Stomach smooth muscle (tissue), 2 donors: ENCODE measurements around the gene CASKIN2.
A peak's percentile ranks its signal among the peaks of the same experiment; 100 is the strongest.

Experiments
- H3K27ac ChIP-seq: one replicate; pipeline ENCODE4 v1.7.0; 2013; ENCODE audit warnings: mild to moderate bottlenecking, low read length, inconsistent platforms
- H3K27me3 ChIP-seq, 2 donors: one replicate each; pipeline ENCODE4 v1.7.0; 2013; ENCODE audit warnings: low read length in 2 of 2; ENCODE audit not compliant: insufficient read depth in 2 of 2, control insufficient read depth in 1 of 2
- H3K36me3 ChIP-seq, 2 donors: one replicate each; pipeline ENCODE4 v1.7.0; 2013; ENCODE audit warnings: low read length in 2 of 2; ENCODE audit not compliant: control insufficient read depth in 2 of 2, insufficient read depth in 2 of 2
- H3K4me1 ChIP-seq: one replicate; pipeline ENCODE4 v1.7.0; 2013; ENCODE audit warnings: low read length; ENCODE audit not compliant: control insufficient read depth, insufficient read depth
- H3K4me3 ChIP-seq, 2 donors: one replicate each; pipeline ENCODE4 v1.7.0; 2013; ENCODE audit warnings: low read length in 2 of 2
- H3K9ac ChIP-seq, 2 donors: one replicate each; pipeline ENCODE4 v1.7.0; 2013; ENCODE audit warnings: low read length in 2 of 2, mild to moderate bottlenecking in 1 of 2
- H3K9me3 ChIP-seq, 2 donors: one replicate each; pipeline ENCODE4 v1.7.0; 2013; ENCODE audit warnings: low read length in 2 of 2; ENCODE audit not compliant: control insufficient read depth in 2 of 2
- donor health status: healthy.
- donor health status: Pancreatic carcinoma.

CASKIN2 gene

DNA sequence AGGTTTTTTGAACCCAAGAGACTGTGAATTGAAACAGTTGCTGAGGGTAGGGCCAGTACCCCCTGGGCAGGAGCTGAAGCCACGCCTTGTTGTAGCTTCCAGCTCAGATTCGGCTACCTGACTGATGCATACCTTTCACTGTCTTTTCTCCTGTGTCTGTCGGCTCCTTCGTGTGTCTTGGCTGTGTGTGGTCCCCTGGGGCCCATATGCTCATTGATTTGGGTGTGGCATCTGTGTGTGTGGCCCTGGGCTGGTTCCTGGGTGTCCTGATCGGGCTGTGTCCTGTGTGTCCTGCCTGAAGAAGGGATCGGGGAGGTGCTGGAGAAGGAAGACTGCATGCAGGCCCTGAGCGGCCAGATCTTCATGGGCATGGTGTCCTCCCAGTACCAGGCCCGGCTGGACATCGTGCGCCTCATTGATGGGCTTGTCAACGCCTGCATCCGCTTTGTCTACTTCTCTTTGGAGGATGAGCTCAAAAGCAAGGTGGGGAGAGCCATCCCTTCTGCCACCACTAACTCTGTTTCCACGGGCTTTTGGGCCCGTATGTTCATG is 20.9 kb downstream of the CASKIN2 start:
- H3K9ac ChIP-seq: no peak overlapping the region
- H3K4me1 ChIP-seq: peaks cover 12% of the 10 kb centered on the region
- no peaks in the 10 kb centered on the region for H3K27me3 ChIP-seq
- H3K4me3 ChIP-seq: no peak overlapping the region
- peaks cover 28 to 56% of the 10 kb centered on the region in 2 donors for H3K36me3 ChIP-seq
- no peak overlapping the region for H3K27ac ChIP-seq
- H3K9me3 ChIP-seq: no peaks in the 10 kb centered on the region

DNA sequence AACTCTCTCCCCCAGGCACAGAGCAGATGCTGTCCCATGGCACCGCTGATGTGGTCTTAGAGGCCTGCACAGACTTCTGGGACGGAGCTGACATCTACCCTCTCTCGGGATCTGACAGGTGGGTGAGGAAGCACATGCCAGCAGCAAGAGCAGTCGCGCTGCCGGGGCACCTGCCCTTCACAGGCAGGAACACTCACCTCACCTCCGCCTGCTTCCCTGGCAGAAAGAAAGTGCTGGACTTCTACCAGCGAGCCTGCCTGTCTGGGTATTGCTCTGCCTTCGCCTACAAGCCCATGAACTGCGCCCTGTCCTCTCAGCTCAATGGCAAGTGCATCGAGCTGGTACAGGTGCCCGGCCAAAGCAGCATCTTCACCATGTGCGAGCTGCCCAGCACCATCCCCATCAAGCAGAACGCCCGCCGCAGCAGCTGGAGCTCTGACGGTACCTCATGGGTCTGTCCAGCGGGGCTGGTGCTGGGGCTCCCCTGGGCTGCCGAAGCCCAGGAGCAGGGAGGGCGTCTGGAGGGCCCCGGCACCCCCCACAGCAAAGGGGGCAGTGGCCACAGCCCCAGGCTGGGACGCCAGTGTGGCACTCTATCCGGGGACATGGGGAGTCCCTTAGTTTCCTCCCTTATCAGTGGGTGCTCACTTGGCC is 21.7 kb downstream of the CASKIN2 start:
- H3K36me3 ChIP-seq: peaks cover 28 to 61% of the 10 kb centered on the region in 2 donors
- peaks cover 7% of the 10 kb centered on the region for H3K4me1 ChIP-seq
- H3K27ac ChIP-seq: no peak overlapping the region
- H3K27me3 ChIP-seq: no peaks in the 10 kb centered on the region
- H3K4me3 ChIP-seq: no peak overlapping the region
- no peak overlapping the region for H3K9ac ChIP-seq
- no peaks in the 10 kb centered on the region for H3K9me3 ChIP-seq

DNA sequence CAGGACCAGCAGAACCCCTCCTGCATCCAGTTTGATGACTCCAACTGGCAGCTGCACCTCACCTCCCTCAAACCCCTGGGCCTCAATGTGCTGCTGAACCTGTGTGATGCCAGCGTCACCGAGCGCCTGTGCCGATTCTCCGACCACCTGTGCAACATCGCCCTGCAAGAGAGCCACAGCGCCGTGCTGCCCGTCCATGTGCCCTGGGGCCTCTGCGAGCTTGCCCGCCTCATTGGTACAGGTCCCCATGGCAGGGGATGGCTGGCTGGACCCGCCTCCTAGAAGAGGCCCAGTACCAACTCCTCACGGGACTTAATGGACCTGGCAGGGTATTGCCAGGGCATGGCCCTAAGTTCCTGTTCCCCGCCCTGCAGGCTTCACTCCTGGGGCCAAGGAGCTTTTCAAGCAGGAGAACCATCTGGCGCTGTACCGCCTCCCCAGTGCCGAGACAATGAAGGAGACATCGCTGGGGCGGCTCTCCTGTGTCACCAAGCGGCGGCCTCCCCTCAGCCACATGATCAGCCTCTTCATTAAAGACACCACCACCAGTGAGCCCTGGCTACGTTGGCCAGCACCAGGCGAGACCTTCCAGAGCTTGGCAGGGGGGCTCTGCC is 22.7 kb downstream of the CASKIN2 start:
- peaks cover 9% of the 10 kb centered on the region for H3K4me1 ChIP-seq
- H3K27me3 ChIP-seq: no peaks in the 10 kb centered on the region
- no peak overlapping the region for H3K27ac ChIP-seq
- no peak overlapping the region for H3K9ac ChIP-seq
- no peak overlapping the region for H3K4me3 ChIP-seq
- no peaks in the 10 kb centered on the region for H3K9me3 ChIP-seq
- peaks cover 23 to 55% of the 10 kb centered on the region in 2 donors for H3K36me3 ChIP-seq

DNA sequence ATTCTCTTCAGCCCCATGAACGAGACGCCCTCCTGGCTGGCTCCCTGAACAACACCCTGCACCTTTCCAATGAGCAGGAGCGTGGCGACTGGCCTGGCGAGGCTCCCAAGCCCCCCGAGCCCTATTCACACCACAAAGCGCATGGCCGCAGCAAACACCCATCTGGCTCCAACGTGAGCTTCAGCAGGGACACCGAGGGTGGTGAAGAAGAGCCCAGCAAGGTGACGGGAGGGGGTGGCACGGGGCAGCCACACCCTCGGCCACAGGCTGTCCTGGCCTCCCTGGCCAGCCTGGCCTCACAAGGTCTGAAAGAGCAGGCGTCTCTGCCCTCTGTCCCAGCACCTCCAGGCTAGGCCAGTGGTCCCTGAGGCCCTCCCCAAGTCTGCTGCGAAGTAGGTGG is 23.7 kb downstream of the CASKIN2 start:
- H3K4me3 ChIP-seq: no peak overlapping the region
- H3K36me3 ChIP-seq: peaks cover 23 to 50% of the 10 kb centered on the region in 2 donors
- H3K27me3 ChIP-seq: no peaks in the 10 kb centered on the region
- H3K9ac ChIP-seq: no peak overlapping the region
- no peaks in the 10 kb centered on the region for H3K9me3 ChIP-seq
- H3K27ac ChIP-seq: no peak overlapping the region
- H3K4me1 ChIP-seq: peaks cover 13% of the 10 kb centered on the region

DNA sequence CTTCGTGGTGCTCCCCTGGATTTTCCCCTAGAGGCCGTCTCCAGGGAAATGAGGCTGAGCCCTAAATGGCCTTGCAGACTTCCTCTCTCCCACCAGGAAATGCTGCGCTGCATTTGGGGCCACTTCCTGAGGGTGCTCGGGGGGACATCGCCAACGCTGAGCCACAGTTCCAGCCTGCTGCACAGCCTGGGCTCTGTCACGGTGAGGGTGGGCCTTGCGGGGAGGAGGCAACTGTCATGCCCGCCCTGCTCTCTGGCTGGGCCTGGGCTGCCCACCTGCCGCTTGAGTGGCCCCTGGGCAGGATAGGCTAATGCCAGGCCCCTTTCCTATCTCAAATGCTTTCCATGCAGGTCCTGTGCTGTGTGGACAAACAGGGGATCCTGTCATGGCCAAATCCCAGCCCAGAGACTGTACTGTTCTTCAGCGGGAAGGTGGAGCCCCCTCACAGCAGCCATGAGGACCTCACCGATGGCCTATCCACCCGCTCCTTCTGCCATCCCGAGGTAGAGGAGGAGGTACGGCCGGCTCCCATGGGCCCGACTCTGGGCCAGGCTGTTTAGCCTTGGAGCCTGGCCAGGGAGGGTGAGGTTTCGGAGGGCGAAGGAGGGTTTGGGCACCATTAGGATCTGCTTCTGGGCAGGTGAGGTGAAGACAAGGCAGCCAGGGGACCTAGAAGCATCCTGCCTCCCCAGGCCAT is 24.2 kb downstream of the CASKIN2 start:
- Histone ChIP-seq H3K36me3 (peaks cover 23 to 45% of the 10 kb centered on the region in 2 donors), H3K27ac (no peak overlapping the region), H3K4me1 (peaks cover 14% of the 10 kb centered on the region), H3K9me3 (no peaks in the 10 kb centered on the region), H3K4me3 (no peak overlapping the region), H3K9ac (no peak overlapping the region), H3K27me3 (no peaks in the 10 kb centered on the region)

DNA sequence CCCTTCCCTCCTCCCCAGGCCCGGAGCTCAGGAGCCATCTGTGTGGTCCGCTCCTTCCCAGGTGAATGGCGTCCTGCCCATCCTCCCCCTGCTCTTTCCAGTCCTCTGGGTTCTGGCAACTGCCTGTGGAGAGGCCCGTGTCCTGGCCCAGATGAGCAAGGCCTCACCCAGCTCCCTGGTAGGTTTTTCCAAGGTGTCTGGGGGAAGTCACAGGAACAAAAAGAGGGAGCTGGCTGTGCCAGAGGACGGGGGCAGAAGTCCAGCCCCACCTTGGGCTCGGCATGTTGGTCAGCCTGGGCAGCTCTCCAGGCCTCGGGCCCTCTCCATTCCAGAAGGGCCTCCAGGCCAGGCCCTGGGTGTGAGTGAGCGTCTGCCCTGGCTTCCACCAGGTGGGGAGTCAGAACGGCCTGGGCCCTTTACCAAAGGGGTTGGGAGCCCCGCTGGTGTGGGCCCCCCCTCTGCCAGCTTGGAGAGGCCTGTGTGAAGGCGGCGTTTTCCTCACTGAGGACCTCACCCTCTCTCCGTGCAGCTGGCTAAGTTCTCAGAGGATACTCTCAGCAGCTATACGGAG is 25.1 kb downstream of the CASKIN2 start:
- Histone ChIP-seq H3K9me3 (no peaks in the 10 kb centered on the region), H3K4me3 (no peak overlapping the region), H3K27ac (no peak overlapping the region), H3K27me3 (no peaks in the 10 kb centered on the region), H3K9ac (no peak overlapping the region), H3K36me3 (peaks cover 16 to 42% of the 10 kb centered on the region in 2 donors), H3K4me1 (peaks cover 17% of the 10 kb centered on the region)

DNA sequence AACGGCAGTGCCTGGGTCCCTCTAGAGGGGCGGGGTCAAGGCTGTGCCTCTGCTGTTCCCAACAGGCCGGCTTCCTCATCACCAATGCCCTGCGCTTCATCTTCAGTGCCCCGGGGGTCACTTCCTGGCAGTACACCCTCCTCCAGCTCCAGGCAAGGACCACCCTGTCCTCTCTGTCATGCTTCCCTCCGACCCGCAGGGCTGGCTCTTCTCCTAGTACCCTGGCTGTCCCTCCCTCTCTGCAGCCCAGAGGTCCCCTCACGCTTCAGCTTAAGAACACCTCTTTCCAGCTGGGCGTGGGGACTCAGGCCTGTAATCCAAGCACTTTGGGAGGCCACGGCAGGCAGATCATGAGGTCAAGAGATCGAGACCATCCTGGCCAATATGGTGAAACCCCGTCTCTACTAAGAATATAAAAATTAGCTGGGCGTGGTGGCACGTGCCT is 25.8 kb downstream of the CASKIN2 start:
- Histone ChIP-seq H3K27me3 (no peaks in the 10 kb centered on the region), H3K27ac (no peak overlapping the region), H3K9me3 (no peaks in the 10 kb centered on the region), H3K4me1 (peaks cover 17% of the 10 kb centered on the region), H3K4me3 (no peak overlapping the region), H3K36me3 (peaks cover 9 to 37% of the 10 kb centered on the region in 2 donors), H3K9ac (no peak overlapping the region)

DNA sequence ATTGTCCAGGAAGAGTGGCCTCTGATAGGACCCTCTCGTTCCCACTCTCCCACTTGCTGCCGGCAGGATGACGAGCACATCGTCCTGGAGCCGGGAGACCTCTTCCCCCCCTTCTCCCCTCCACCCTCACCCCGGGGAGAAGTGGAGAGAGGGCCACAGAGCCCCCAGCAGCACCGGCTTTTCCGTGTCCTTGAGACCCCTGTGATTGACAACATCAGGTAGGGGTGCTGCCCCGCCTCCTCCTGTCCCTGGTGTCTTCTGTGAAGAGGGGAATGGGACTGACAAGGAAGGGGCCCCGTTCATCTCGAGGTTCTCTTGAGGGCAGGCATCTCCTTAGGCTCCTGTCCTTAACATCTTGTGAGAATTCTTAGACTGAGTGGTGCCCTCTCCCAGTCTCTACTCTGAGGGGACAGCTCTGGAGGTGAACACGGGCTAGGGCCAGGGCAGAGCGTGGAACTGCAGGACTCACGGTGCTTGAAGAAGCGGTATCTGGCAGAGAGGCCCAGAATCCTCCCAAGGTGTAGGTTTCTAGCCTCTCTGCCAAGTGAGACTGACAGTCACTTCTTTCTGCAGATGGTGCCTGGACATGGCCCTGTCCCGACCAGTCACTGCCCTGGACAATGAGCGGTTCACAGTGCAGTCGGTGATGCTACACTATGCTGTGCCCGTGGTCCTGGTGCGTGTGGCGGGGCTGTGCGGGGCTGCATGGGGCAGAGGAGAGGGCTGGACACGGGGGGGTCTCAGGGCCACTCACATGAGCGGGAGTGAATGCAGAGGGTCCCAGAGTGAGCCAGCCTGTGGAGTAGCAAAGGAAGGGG is 26.4 kb downstream of the CASKIN2 start:
- peaks cover 8 to 32% of the 10 kb centered on the region in 2 donors for H3K36me3 ChIP-seq
- H3K9ac ChIP-seq: no peak overlapping the region

DNA sequence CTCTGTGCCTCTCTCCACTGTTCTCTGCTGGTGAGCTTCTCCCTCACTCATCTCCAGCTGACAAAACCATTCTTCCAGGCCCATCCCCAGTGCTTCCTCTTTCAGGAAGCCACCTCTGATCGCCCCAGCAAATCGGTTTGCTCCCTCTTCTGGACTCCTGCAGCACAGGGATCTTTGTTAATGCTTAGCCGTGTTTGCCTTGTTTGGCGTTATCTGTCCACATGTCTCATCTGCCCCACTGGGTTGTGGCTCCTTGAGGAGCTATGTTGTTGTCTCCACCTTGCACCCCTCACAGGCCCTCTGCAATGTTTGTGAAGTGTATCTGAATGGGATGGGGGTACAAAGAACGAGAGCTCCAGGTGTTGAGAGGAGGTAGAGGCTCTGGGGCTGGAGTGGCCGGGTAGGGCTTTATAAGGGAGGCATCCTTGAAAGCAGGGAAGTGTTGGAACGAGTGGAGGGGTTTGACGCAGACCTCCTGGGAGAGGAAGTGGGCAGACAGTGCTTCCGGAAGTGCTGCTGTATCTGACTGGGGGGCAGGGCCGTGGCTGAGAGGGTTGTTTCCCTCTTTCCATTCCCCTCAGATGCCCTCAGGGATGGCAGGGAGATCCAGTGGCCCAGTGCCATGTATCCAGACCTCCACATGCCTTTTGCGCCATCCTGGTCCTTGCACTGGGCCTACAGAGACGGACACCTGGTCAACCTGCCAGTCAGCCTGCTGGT is 27.8 kb downstream of the CASKIN2 start:
- Histone ChIP-seq H3K9ac (peak overlapping the region in 1 of 2 donors; percentile 29), H3K9me3 (no peaks in the 10 kb centered on the region), H3K36me3 (peaks cover 0 to 19% of the 10 kb centered on the region in 2 donors), H3K27me3 (no peaks in the 10 kb centered on the region), H3K4me3 (no peak overlapping the region), H3K4me1 (peaks cover 17% of the 10 kb centered on the region), H3K27ac (no peak overlapping the region)

More for the DNA sequence above, 26.4 kb downstream of the CASKIN2 start:
- Histone ChIP-seq H3K27me3 (no peaks in the 10 kb centered on the region), H3K4me1 (peaks cover 17% of the 10 kb centered on the region), H3K4me3 (no peak overlapping the region), H3K9me3 (no peaks in the 10 kb centered on the region), H3K27ac (no peak overlapping the region)
